HEK293 (cell line): ENCODE measurements around the gene ZFPM1.

ENCODE experiments used
- CTCF ChIA-PET: fragments of 350-600 bp; formaldehyde crosslinking; extraction: SDS; loops from one replicate; lab custom pipeline; 2021; ENCODE audit warnings: antibody characterized with exemption; lab: Yijun Ruan, JAX
- POLR2A ChIA-PET: fragments of 300-600 bp; formaldehyde crosslinking; extraction: SDS; loops from one replicate; lab custom pipeline; 2020; ENCODE audit warnings: antibody characterized with exemption, inconsistent platforms; lab: Yijun Ruan, JAX
- H3K27ac ChIP-seq: fragments of 200-500 bp; sonication (Bioruptor generic); 2 replicates; pipeline ENCODE4 v1.5.1; 2014; ENCODE audit warnings: low read depth, low read length, control low read depth, inconsistent platforms; ENCODE audit errors: extremely low read depth
- H3K36me3 ChIP-seq, 2 experiments: fragments of 200-500 bp in 1 of 2; sonication (Bioruptor generic) in 1 of 2; 1 replicate in 1 of 2; 2 replicates in 1 of 2; pipeline ENCODE4 v1.5.1; 2014 to 2017; ENCODE audit warnings: inconsistent platforms in 2 of 2, low read length in 2 of 2; ENCODE audit not compliant: control insufficient read depth in 2 of 2, insufficient read depth in 1 of 2
- H3K4me1 ChIP-seq: fragments of 200-500 bp; sonication (Bioruptor generic); 2 replicates; pipeline ENCODE4 v1.5.1; 2014; ENCODE audit warnings: mild to moderate bottlenecking, low read length, inconsistent platforms; ENCODE audit not compliant: control insufficient read depth, insufficient read depth
- H3K4me3 ChIP-seq: 2 replicates; pipeline ENCODE4 v1.5.1; 2011; ENCODE audit warnings: low read depth, mild to moderate bottlenecking, control low read depth, low read length, moderate library complexity
- H3K9me3 ChIP-seq: fragments of 200-500 bp; sonication (Bioruptor generic); 2 replicates; pipeline ENCODE4 v1.5.1; 2014; ENCODE audit warnings: low read depth, low read length, inconsistent platforms; ENCODE audit not compliant: control insufficient read depth, insufficient read depth
- BCL11A ChIP-seq: fragments of 450-650 bp; formaldehyde crosslinking; IDR thresholded peaks from 2 replicates; pipeline ENCODE4 v1.5.1; 2016; ENCODE audit warnings: low read depth, missing biosample characterization, missing genetic modification characterization
- GLIS1 ChIP-seq: fragments of 450-650 bp; formaldehyde crosslinking; IDR thresholded peaks from 2 replicates; pipeline ENCODE4 v1.5.1; 2016; ENCODE audit warnings: missing biosample characterization, missing genetic modification characterization
- HOXC10 ChIP-seq: sonication (generic); formaldehyde crosslinking; IDR thresholded peaks from 2 replicates; pipeline ENCODE4 v1.8.1; 2023; ENCODE audit warnings: mild to moderate bottlenecking, missing genetic modification reagents
- INSM2 ChIP-seq: fragments of 450-650 bp; formaldehyde crosslinking; IDR thresholded peaks from 2 replicates; pipeline ENCODE4 v1.5.1; 2016; ENCODE audit warnings: missing biosample characterization, missing genetic modification characterization
- KLF8 ChIP-seq: fragments of 450-650 bp; formaldehyde crosslinking; IDR thresholded peaks from 2 replicates; pipeline ENCODE4 v1.5.1; 2016; ENCODE audit warnings: missing biosample characterization, missing genetic modification characterization
- OVOL3 ChIP-seq: fragments of 450-650 bp; formaldehyde crosslinking; IDR thresholded peaks from 2 replicates; pipeline ENCODE4 v1.5.1; 2016; ENCODE audit warnings: missing biosample characterization, missing genetic modification characterization
- PRDM10 ChIP-seq: fragments of 450-650 bp; formaldehyde crosslinking; IDR thresholded peaks from 2 replicates; pipeline ENCODE4 v1.5.1; 2016; ENCODE audit warnings: missing biosample characterization, missing genetic modification characterization
- PRDM4 ChIP-seq: fragments of 450-650 bp; formaldehyde crosslinking; IDR thresholded peaks from 2 replicates; pipeline ENCODE4 v1.5.1; 2017; ENCODE audit warnings: missing biosample characterization, missing genetic modification characterization
- PRDM6 ChIP-seq: fragments of 450-650 bp; formaldehyde crosslinking; IDR thresholded peaks from 2 replicates; pipeline ENCODE4 v1.5.1; 2017; ENCODE audit warnings: missing biosample characterization, missing genetic modification characterization
- SCRT2 ChIP-seq: fragments of 450-650 bp; formaldehyde crosslinking; IDR thresholded peaks from 2 replicates; pipeline ENCODE4 v1.5.1; 2016; ENCODE audit warnings: missing biosample characterization, missing genetic modification characterization
- SP2 ChIP-seq: fragments of 450-650 bp; formaldehyde crosslinking; IDR thresholded peaks from 2 replicates; pipeline ENCODE4 v1.5.1; 2016; ENCODE audit warnings: missing biosample characterization, missing genetic modification characterization
- SP3 ChIP-seq: fragments of 450-650 bp; formaldehyde crosslinking; IDR thresholded peaks from 2 replicates; pipeline ENCODE4 v1.5.1; 2016; ENCODE audit warnings: missing biosample characterization, missing genetic modification characterization
- ZBTB48 ChIP-seq: fragments of 450-650 bp; formaldehyde crosslinking; IDR thresholded peaks from 2 replicates; pipeline ENCODE4 v1.5.1; 2016; ENCODE audit warnings: missing biosample characterization, missing genetic modification characterization
- ZBTB8A ChIP-seq: fragments of 450-650 bp; formaldehyde crosslinking; IDR thresholded peaks from 2 replicates; pipeline ENCODE4 v1.5.1; 2016; ENCODE audit warnings: missing biosample characterization, missing genetic modification characterization
- ZFHX2 ChIP-seq: fragments of 450-650 bp; formaldehyde crosslinking; conservative IDR thresholded peaks from 2 replicates; pipeline ENCODE4 v1.5.1; 2016; ENCODE audit warnings: missing biosample characterization, missing genetic modification characterization
- ZFP41 ChIP-seq: fragments of 450-650 bp; formaldehyde crosslinking; IDR thresholded peaks from 2 replicates; pipeline ENCODE4 v1.5.1; 2016; ENCODE audit warnings: missing biosample characterization, missing genetic modification characterization, borderline replicate concordance
- ZFP69B ChIP-seq: fragments of 450-650 bp; formaldehyde crosslinking; IDR thresholded peaks from 2 replicates; pipeline ENCODE4 v1.5.1; 2016; ENCODE audit warnings: missing biosample characterization, missing genetic modification characterization
- ZNF112 ChIP-seq: fragments of 450-650 bp; formaldehyde crosslinking; IDR thresholded peaks from 2 replicates; pipeline ENCODE4 v1.5.0; 2017; ENCODE audit warnings: missing biosample characterization, missing genetic modification characterization
- ZNF146 ChIP-seq: fragments of 450-650 bp; formaldehyde crosslinking; IDR thresholded peaks from 2 replicates; pipeline ENCODE4 v1.5.1; 2016; ENCODE audit warnings: missing biosample characterization, missing genetic modification characterization
- ZNF214 ChIP-seq: fragments of 450-650 bp; formaldehyde crosslinking; IDR thresholded peaks from 2 replicates; pipeline ENCODE4 v1.5.1; 2017; ENCODE audit warnings: missing biosample characterization, mild to moderate bottlenecking, missing genetic modification characterization, borderline replicate concordance
- ZNF292 ChIP-seq: fragments of 450-650 bp; formaldehyde crosslinking; IDR thresholded peaks from 2 replicates; pipeline ENCODE4 v1.5.1; 2016; ENCODE audit warnings: low read depth, missing biosample characterization, missing genetic modification characterization, borderline replicate concordance
- ZNF335 ChIP-seq: fragments of 450-650 bp; formaldehyde crosslinking; conservative IDR thresholded peaks from 2 replicates; pipeline ENCODE4 v1.5.1; 2016; ENCODE audit warnings: missing biosample characterization, missing genetic modification characterization
- ZNF350 ChIP-seq: fragments of 450-650 bp; formaldehyde crosslinking; IDR thresholded peaks from 2 replicates; pipeline ENCODE4 v1.5.0; 2017; ENCODE audit warnings: missing biosample characterization, mild to moderate bottlenecking, missing genetic modification characterization
- ZNF501 ChIP-seq: fragments of 450-650 bp; formaldehyde crosslinking; IDR thresholded peaks from 2 replicates; pipeline ENCODE4 v1.5.1; 2016; ENCODE audit warnings: missing biosample characterization, missing genetic modification characterization
- ZNF529 ChIP-seq: fragments of 450-650 bp; formaldehyde crosslinking; IDR thresholded peaks from 2 replicates; pipeline ENCODE4 v1.5.1; 2017; ENCODE audit warnings: missing genetic modification characterization, missing biosample characterization; ENCODE audit not compliant: insufficient replicate concordance
- ZNF544 ChIP-seq: fragments of 450-650 bp; formaldehyde crosslinking; IDR thresholded peaks from 2 replicates; pipeline ENCODE4 v1.5.0; 2017; ENCODE audit warnings: missing biosample characterization, missing genetic modification characterization
- ZNF555 ChIP-seq: fragments of 450-650 bp; formaldehyde crosslinking; conservative IDR thresholded peaks from 2 replicates; pipeline ENCODE4 v1.5.1; 2017; ENCODE audit warnings: missing biosample characterization, mild to moderate bottlenecking, missing genetic modification characterization, inconsistent platforms
- ZNF830 ChIP-seq: fragments of 450-650 bp; IDR thresholded peaks from 2 replicates; pipeline ENCODE4 v1.5.0; 2018; ENCODE audit warnings: missing biosample characterization, missing genetic modification characterization, low read depth, mild to moderate bottlenecking, moderate library complexity

ZFPM1 gene

GRCh38 chr16:88452482-88453216 is 431 bp upstream of the ZFPM1 start:
- H3K36me3 ChIP-seq: no peaks in the 10 kb centered on the region
- peaks cover 5% of the 10 kb centered on the region; the same call in 1 of the 2 replicates for H3K4me1 ChIP-seq
- no peak overlapping the region for H3K27ac ChIP-seq
- peak overlapping the region; percentile 57 for H3K4me3 ChIP-seq
- POLR2A ChIA-PET: interaction anchor here (0.6 to 1.8 kb wide), 3 partner anchors 9 to 84 kb away, joined by 3 to 5 read pairs (median 3); no protein-coding TSS in a partner anchor
- CTCF ChIA-PET: interaction anchor here (1.1 to 1.4 kb wide), 2 partner anchors 52 to 86 kb away, joined by 3 to 4 read pairs; no protein-coding TSS in a partner anchor
- H3K9me3 ChIP-seq: no peaks in the 10 kb centered on the region
- TF ChIP-seq ZNF292 (tag by site-specific recombination) (no peak), ZNF501 (no peak), HOXC10 (no peak), PRDM4 (tag by site-specific recombination) (no peak), ZNF146 (no peak), KLF8 (tag by site-specific recombination) (no peak), ZNF529 (tag by site-specific recombination) (no peak), GLIS1 (tag by site-specific recombination) (peak; percentile 45; the same call in 1 of the 2 replicates), ZFP41 (tag by site-specific recombination) (no peak), OVOL3 (tag by site-specific recombination) (no peak), INSM2 (tag by site-specific recombination) (no peak), ZNF112 (no peak), SP3 (tag by site-specific recombination) (peak; percentile 86), ZNF544 (tag by site-specific recombination) (no peak), SP2 (tag by site-specific recombination) (peak; percentile 80), ZBTB8A (peak; percentile 52; the same call in 1 of the 2 replicates), ZNF830 (tag by site-specific recombination) (no peak), ZNF335 (tag by site-specific recombination) (peak; percentile 56), SCRT2 (tag by site-specific recombination) (no peak), BCL11A (tag by site-specific recombination) (no peak), ZNF555 (no peak), ZFHX2 (tag by site-specific recombination) (peak; percentile 74), PRDM10 (tag by site-specific recombination) (peak; percentile 33; the same call in 1 of the 2 replicates), ZNF350 (tag by site-specific recombination) (no peak), ZFP69B (peak; percentile 91), ZBTB48 (tag by site-specific recombination) (peak; percentile 82), ZNF214 (no peak), PRDM6 (tag by site-specific recombination) (no peak)
